ENCODE data around the gene SLCO1C1. TPM values are rescaled to one million over a fixed set of nuclear protein-coding genes. Genes with fewer than 3 reads are reported as not detected.
A peak's percentile ranks its signal among the peaks of the same experiment; 100 is the strongest.

The SLCO1C1 gene
- not detected in 2 replicates for total RNA-seq

GRCh38 chr12:20695232-20695631, at the start of gene SLCO1C1:
SLCO1C1 (plus strand) TSS chr12:20695332; CDS start chr12:20699577, 4,245 bp downstream.
- Histone ChIP-seq H3K36me3 (ENCODE audit: control insufficient read depth, insufficient read depth, low read length) (no peaks in the 10 kb centered on the region), H3K4me3 (ENCODE audit: low read depth, low read length) (no peak within 1 kb of the TSS), H3K27me3 (ENCODE audit: control insufficient read depth, insufficient read depth, low read length) (no peaks in the 10 kb centered on the region)
- no peak for TF ChIP-seq CTCF (IDR thresholded peaks at IDR 0.05; ENCODE audit: insufficient read depth, low read length, poor library complexity, severe bottlenecking)
- no peak for DNase-seq (ENCODE audit: low read depth)

GRCh38 chr12:20646239-20646827, 48.8 kb upstream of the SLCO1C1 start:
- TF ChIP-seq CTCF (IDR thresholded peaks at IDR 0.05; ENCODE audit: insufficient read depth, low read length, poor library complexity, severe bottlenecking) = peak; percentile 58
- DNase-seq (ENCODE audit: low read depth) = no peak
- H3K4me3 ChIP-seq (ENCODE audit: low read depth, low read length) = no peak overlapping the region
- H3K36me3 ChIP-seq (ENCODE audit: control insufficient read depth, insufficient read depth, low read length) = no peaks in the 10 kb centered on the region
- no peaks in the 10 kb centered on the region for H3K27me3 ChIP-seq (ENCODE audit: control insufficient read depth, insufficient read depth, low read length)

- no peak for DNase-seq (ENCODE audit: low read depth)
- no peaks in the 10 kb centered on the region for H3K36me3 ChIP-seq (ENCODE audit: control insufficient read depth, insufficient read depth, low read length)
- no peak for TF ChIP-seq CTCF (IDR thresholded peaks at IDR 0.05; ENCODE audit: insufficient read depth, low read length, poor library complexity, severe bottlenecking)
- no peak overlapping the region for H3K4me3 ChIP-seq (ENCODE audit: low read depth, low read length)
- H3K27me3 ChIP-seq (ENCODE audit: control insufficient read depth, insufficient read depth, low read length) = no peaks in the 10 kb centered on the region
These were observed 41.3 kb upstream of the SLCO1C1 start for GRCh38 chr12:20653871-20654270.

- no peaks in the 10 kb centered on the region for H3K27me3 ChIP-seq (ENCODE audit: control insufficient read depth, insufficient read depth, low read length)
- no peaks in the 10 kb centered on the region for H3K36me3 ChIP-seq (ENCODE audit: control insufficient read depth, insufficient read depth, low read length)
- H3K4me3 ChIP-seq (ENCODE audit: low read depth, low read length) = no peak overlapping the region
- no peak for TF ChIP-seq CTCF (IDR thresholded peaks at IDR 0.05; ENCODE audit: insufficient read depth, low read length, poor library complexity, severe bottlenecking)
- no peak for DNase-seq (ENCODE audit: low read depth)
These were observed 38.5 kb upstream of the SLCO1C1 start for GRCh38 chr12:20656600-20656999.

- DNase-seq (ENCODE audit: low read depth) = no peak
- Histone ChIP-seq H3K27me3 (ENCODE audit: control insufficient read depth, insufficient read depth, low read length) (no peaks in the 10 kb centered on the region), H3K36me3 (ENCODE audit: control insufficient read depth, insufficient read depth, low read length) (no peaks in the 10 kb centered on the region), H3K4me3 (ENCODE audit: low read depth, low read length) (no peak overlapping the region)
- TF ChIP-seq CTCF (IDR thresholded peaks at IDR 0.05; ENCODE audit: insufficient read depth, low read length, poor library complexity, severe bottlenecking) = no peak
These were observed 37.6 kb upstream of the SLCO1C1 start for GRCh38 chr12:20657496-20657895.

- DNase-seq (ENCODE audit: low read depth) = no peak
- H3K4me3 ChIP-seq (ENCODE audit: low read depth, low read length) = no peak overlapping the region
- H3K36me3 ChIP-seq (ENCODE audit: control insufficient read depth, insufficient read depth, low read length) = no peaks in the 10 kb centered on the region
- H3K27me3 ChIP-seq (ENCODE audit: control insufficient read depth, insufficient read depth, low read length) = no peaks in the 10 kb centered on the region
- TF ChIP-seq CTCF (IDR thresholded peaks at IDR 0.05; ENCODE audit: insufficient read depth, low read length, poor library complexity, severe bottlenecking) = no peak
These were observed 13.8 kb upstream of the SLCO1C1 start for GRCh38 chr12:20681334-20681733.

Data from kidney epithelial cell (primary cell).